NCI-H526 (cell line): ENCODE results near the gene ADARB1.

Experiments
- DNase-seq, 2 experiments: peaks; one replicate each; lab custom pipeline; 2025; lab: John Stamatoyannopoulos, UW

Gene ADARB1

GRCh38 chr21:45172420-45172819, 98.0 kb downstream of the ADARB1 start:
- no peak for DNase-seq

- no peak for DNase-seq
These were observed 101.1 kb downstream of the ADARB1 start for GRCh38 chr21:45175326-45176095.

- DNase-seq: no peak
These were observed 101.8 kb downstream of the ADARB1 start for GRCh38 chr21:45176141-45176540.

- DNase-seq: no peak
These were observed 102.7 kb downstream of the ADARB1 start for GRCh38 chr21:45177039-45177438.

DNA sequence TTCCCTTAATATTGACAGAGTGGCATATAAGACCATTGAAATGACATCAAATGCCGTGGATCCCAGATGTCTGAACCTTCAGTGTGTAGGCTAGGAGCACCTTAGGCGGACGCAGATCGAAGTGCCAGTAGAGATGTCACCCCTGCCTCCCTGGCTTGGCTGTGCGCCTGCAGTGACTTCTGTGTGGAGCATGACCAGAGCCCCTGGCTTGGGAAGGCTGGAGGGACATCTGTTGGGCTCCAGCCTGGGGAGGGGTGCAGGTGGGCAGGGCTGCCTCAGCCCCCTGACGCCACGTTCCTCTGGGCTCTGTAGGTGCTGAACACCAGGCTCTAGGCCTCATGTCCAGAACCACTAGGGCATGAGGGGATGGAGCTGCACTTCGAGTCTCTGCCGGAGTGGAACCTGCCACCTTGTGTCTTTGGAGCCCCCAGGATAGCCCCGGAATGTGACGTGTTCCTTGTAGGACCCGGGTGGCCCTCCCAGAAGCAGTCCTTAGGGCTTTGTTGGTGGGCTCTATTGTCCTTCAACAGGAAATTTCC, 103.8 kb downstream of the ADARB1 start:
- DNase-seq: no peak

DNA sequence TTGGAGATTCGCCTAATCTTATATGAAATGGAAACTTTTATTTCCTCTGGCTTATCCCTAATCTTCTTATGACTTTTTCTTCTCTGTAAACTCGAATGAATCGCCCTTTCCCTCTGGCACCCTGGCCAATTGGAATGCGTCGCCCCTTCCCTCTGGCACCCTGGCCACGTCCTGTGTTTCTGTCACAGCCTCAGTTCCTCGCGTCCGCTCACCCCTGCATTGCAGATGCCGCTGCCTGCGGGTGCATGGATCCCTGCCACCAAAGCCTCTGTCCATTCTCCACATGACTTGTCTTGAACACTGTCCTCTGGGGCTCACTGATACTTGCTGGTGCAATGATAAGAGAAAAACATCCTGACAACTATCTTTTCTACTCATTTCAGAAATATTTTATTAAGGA, 104.6 kb downstream of the ADARB1 start:
- no peak for DNase-seq

DNA sequence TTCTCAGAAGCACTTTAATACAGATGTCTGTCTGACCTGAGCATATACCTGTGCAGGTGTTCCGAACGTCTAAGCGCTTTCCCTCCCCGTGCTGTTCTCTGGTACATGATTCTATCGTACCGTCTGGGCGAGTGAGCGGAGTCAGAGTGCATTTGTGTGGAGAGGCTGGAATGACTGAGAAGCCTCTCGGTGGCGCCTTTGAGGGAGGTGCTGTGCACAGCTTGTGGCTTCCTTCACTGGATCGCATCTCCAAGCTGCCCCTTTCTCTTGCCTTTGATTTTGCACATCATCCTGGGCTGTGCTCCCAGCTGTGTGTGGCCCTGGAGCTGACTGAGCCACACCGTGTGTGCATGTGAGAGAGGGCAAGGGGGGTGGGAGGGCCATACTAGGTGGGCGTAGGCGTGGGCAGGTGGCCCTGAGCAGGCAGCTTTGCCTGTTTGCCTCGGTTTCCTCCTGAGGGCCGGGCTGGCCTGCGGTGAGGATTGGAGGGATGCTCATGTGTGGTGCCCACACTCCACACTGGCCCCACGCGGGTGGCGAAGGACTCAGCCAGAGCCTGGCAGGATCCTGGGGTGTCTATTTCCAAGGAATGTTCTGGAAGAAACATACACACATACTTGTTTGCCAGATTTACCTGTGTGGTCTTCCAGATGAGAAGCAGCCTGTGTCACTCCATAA, 105.3 kb downstream of the ADARB1 start:
- DNase-seq: no peak

DNA sequence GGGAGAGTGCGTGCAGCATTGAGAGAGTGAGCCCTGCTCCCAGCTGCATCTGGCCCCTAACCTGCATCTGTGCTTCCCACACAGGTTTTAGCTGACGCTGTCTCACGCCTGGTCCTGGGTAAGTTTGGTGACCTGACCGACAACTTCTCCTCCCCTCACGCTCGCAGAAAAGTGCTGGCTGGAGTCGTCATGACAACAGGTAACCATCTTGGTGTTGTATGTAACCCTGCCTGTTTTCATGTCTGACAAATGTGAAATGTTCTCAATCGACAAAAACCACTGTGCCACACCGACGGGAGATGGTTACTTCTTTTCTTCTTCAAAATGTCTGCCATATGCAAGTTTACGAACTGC, 105.8 kb downstream of the ADARB1 start:
- no peak for DNase-seq

- DNase-seq: no peak
These were observed 108.6 kb downstream of the ADARB1 start for GRCh38 chr21:45182958-45183357.

DNA sequence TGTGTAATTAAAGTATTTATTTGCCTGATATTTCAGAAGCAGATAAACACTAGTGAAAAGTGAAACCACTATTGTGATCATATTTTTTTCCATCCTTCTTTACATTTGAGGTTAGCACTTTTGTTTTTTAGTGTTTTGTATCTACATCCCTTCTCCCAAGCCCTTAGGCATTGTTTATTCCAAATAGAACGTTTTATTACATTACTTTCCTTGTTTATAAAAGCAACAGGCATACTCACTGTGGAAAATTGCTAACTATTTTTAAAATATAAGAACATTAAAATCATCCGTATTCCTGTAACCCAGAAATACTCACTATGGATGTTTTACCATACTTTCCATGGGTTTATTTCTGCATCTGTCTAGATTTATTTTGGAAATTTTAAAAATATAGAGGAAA, 109.5 kb downstream of the ADARB1 start:
- no peak for DNase-seq

GRCh38 chr21:45184869-45185268, 110.5 kb downstream of the ADARB1 start:
- DNase-seq: no peak

DNA sequence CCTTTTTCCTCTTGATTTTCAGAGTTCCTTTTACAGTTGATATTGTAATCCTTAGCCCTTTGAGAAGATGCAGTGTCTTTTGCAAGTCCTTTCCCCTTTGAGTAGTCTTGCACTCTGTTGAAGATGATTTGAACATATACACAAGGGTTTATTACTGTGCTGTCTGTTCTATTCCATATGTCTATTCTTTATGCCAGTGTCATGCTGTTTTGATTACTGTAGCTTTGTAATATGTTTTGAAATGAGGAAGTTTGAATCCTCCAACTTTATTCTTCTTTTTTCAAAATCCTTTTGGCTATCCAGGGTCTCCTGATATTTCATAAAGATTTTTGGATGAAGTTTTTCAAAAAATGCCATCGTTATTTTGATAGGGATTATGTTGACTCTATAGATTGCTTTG, 112.3 kb downstream of the ADARB1 start:
- no peak for DNase-seq

DNA sequence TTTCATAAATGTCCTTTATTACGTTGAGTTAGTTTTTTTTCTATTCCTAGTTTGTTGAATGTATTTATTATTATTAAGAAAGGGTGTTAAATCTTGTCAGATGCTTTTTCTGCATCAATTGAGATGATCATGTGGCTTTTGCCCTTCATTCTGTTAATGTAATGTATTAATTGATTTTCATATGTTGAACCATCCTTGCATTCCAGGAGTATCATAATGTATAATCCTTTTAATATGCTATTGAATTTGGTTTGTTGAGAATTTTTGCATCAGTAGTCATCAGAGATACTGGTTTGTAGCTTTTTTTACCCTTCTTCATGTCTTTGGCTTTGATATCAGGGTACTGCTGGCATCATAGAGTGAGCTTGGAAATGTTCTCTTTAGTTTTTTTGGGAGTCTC, 113.3 kb downstream of the ADARB1 start:
- DNase-seq: no peak

GRCh38 chr21:45190013-45190412, 115.6 kb downstream of the ADARB1 start:
- no peak for DNase-seq

GRCh38 chr21:45192332-45192731, 118.0 kb downstream of the ADARB1 start:
- no peak for DNase-seq

DNA sequence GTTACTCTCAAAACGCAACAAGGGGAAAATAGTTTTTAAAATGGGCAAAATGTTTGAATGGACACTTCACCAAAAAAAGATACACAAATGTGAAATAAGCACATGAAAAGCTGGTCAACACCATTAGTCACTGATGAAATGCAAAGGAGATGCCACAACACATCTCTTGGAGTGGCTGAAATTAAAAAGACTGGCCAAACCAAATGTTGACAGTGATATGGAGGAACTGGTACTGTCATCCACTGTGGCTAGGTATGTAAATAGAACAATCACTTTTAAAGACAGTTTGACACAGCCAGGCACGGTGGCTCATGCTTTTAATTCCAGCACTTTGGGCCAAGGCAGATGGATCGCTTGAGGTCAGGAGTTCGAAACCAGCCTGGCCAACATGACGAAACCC, 122.2 kb downstream of the ADARB1 start:
- DNase-seq: no peak

DNA sequence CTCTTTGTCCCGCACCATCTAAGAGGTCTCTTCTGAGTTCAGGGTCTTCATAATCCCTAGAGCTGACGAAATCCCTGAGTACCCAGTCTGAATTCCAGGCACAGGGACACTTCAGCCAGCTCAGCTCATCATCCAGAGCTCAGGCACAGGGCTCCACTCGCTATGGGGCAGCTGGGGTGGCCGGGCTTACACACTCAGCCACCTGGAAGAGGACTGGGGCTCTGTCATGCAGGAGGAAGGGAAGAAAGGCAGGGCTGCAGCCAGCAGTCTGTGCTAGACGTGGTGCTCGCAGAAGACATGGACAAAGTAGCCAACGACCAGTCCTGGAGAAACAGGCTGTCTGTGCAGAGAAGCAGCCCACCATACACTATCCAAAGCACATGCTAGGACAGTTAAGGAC, 124.8 kb downstream of the ADARB1 start:
- DNase-seq: no peak

- no peak for DNase-seq
These were observed 125.7 kb downstream of the ADARB1 start for GRCh38 chr21:45200031-45200430.

- DNase-seq: no peak
These were observed 126.4 kb downstream of the ADARB1 start for GRCh38 chr21:45200581-45201296.

- no peak for DNase-seq
These were observed 128.0 kb downstream of the ADARB1 start for GRCh38 chr21:45202344-45202743.

DNA sequence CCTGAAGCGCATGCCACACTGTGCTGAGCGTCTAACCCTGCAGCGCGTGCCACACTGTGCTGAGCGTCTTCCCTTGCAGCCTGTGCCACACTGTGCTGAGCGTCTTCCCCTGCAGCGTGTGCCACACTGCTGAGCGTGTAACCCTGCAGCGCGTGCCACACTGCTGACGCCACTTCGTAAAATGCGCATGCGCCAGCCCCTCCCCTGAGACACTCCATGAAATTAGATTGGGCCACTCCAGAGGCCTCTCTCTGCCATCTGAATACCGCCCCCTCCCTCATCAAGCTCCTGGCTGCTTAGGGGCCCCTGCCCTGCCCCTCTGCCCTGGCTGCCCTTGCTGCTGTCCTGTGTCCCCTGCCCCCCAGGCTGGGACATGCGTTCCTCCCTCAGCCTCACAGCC, 128.5 kb downstream of the ADARB1 start:
- no peak for DNase-seq

GRCh38 chr21:45203983-45204382, 129.6 kb downstream of the ADARB1 start:
- no peak for DNase-seq

DNA sequence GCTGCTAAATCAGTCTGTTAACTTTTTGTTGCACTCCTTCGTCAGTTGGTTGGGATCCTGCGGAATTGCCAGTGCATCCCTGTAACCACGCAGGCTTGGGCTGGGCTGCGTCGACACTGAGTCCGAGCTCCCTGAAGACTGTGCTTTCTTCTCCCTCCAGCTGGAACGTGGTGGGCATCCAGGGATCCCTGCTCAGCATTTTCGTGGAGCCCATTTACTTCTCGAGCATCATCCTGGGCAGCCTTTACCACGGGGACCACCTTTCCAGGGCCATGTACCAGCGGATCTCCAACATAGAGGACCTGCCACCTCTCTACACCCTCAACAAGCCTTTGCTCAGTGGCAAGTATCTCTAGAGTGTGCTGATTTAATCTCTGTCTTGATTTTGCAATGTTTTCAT, 130.0 kb downstream of the ADARB1 start:
- no peak for DNase-seq
